ENCODE results near the gene CACNB2.

- TF ChIP-seq EZH2 (IDR thresholded peaks at IDR 0.05; ENCODE audit: low read depth): no peak
- TF ChIP-seq CTCF (conservative IDR thresholded peaks at IDR 0.05): no peak
Observed at GRCh38 chr10:18582803-18583202, 442.6 kb downstream of the CACNB2 start.
